ENCODE measurements around the gene ATF6. TPM values are rescaled to one million over a fixed set of nuclear protein-coding genes. Genes with fewer than 3 reads are reported as not detected.
A peak's percentile ranks its signal among the peaks of the same experiment; 100 is the strongest.

ATF6 gene
- polyA plus RNA-seq, 2 of the 4 experiments (the other 2 are of a cell fraction): 8.6 to 28.0 TPM

DNA sequence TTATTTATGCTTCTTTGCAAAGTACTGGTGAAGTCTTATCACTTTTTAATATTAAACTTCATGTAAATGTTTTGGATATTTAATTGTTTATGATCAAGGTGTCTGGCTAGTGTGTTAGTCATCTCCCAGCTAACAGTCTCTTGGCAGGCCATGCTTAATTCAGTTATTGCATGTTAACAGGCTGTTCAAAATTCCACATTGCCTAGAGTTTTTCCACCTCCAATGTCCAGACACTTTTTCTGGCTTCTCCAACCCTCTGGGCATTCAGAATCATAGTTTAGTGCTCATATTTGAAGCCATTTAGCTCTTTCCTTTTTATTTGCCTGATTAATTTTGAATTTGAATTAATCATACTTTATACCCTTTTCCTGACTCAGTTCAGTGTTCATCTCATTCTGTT, 188.3 kb downstream of the ATF6 start:
- ChIA-PET CTCF (no interaction called here), POLR2A (no interaction called here)
- DNase-seq (ENCODE audit: low read depth in 1 of 2, low spot score in 1 of 2): no peak
- Histone ChIP-seq H3K4me1 (peaks cover 10% of the 10 kb centered on the region), H3K9me3 (no peaks in the 10 kb centered on the region), H3K4me3 (no peak overlapping the region), H3K4me2 (0 out of 3 replicates have a peak overlapping the region, but pooled peaks have one; percentile 15), H3K27ac (no peak overlapping the region)
- TF ChIP-seq HOXB5 (CRISPR knock-in tag; IDR thresholded peaks at IDR 0.05) (no peak), MAZ (IDR thresholded peaks at IDR 0.05; ENCODE audit: borderline replicate concordance, low read depth, low read length) (no peak), CEBPB (IDR thresholded peaks at IDR 0.05) (no peak), CBX8 (IDR thresholded peaks at IDR 0.05) (no peak), ZC3H11A (IDR thresholded peaks at IDR 0.05) (no peak), CHD2 (IDR thresholded peaks at IDR 0.05; ENCODE audit: low read length, partially characterized antibody) (no peak), ESRRA (IDR thresholded peaks at IDR 0.05; ENCODE audit: borderline replicate concordance, low read length) (no peak), RNF2 (IDR thresholded peaks at IDR 0.05; ENCODE audit: borderline replicate concordance, low read depth) (no peak)
- TF ChIP-seq, protein P1, sequence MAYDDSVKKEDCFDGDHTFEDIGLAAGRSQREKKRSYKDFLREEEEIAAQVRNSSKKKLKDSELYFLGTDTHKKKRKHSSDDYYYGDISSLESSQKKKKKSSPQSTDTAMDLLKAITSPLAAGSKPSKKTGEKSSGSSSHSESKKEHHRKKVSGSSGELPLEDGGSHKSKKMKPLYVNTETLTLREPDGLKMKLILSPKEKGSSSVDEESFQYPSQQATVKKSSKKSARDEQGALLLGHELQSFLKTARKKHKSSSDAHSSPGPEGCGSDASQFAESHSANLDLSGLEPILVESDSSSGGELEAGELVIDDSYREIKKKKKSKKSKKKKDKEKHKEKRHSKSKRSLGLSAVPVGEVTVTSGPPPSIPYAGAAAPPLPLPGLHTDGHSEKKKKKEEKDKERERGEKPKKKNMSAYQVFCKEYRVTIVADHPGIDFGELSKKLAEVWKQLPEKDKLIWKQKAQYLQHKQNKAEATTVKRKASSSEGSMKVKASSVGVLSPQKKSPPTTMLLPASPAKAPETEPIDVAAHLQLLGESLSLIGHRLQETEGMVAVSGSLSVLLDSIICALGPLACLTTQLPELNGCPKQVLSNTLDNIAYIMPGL (CRISPR knock-in tag; IDR thresholded peaks at IDR 0.05; ENCODE audit: borderline replicate concordance): no peak
- no peak for FAIRE-seq
- ATAC-seq: no peak

GRCh38 chr1:161955606-161956005, 189.5 kb downstream of the ATF6 start:
- peaks cover 10% of the 10 kb centered on the region for H3K4me1 ChIP-seq
- TF ChIP-seq KDM1A (IDR thresholded peaks at IDR 0.05; ENCODE audit: low read depth) (no peak), RCOR1 (IDR thresholded peaks at IDR 0.05; ENCODE audit: low read depth, low read length) (no peak), RAD21 (conservative IDR thresholded peaks at IDR 0.05 in 1 of 2, IDR thresholded peaks at IDR 0.05 in 1 of 2) (no peak), CBX8 (IDR thresholded peaks at IDR 0.05) (no peak), MYC (IDR thresholded peaks at IDR 0.05; ENCODE audit: borderline replicate concordance, low read length) (no peak)
- TF ChIP-seq, protein P2, sequence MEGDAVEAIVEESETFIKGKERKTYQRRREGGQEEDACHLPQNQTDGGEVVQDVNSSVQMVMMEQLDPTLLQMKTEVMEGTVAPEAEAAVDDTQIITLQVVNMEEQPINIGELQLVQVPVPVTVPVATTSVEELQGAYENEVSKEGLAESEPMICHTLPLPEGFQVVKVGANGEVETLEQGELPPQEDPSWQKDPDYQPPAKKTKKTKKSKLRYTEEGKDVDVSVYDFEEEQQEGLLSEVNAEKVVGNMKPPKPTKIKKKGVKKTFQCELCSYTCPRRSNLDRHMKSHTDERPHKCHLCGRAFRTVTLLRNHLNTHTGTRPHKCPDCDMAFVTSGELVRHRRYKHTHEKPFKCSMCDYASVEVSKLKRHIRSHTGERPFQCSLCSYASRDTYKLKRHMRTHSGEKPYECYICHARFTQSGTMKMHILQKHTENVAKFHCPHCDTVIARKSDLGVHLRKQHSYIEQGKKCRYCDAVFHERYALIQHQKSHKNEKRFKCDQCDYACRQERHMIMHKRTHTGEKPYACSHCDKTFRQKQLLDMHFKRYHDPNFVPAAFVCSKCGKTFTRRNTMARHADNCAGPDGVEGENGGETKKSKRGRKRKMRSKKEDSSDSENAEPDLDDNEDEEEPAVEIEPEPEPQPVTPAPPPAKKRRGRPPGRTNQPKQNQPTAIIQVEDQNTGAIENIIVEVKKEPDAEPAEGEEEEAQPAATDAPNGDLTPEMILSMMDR (IDR thresholded peaks at IDR 0.05): no peak
- TF ChIP-seq, protein P1 (CRISPR knock-in tag; IDR thresholded peaks at IDR 0.05; ENCODE audit: borderline replicate concordance): no peak
- no peaks in the 10 kb centered on the region for H3K9me3 ChIP-seq
- no peak for ATAC-seq
- ChIA-PET POLR2A (no interaction called here), CTCF (interaction anchor here (1.0 kb wide), 1 partner anchor 19 kb away, joined by 3 read pairs; no protein-coding TSS in a partner anchor)
- WGBS (ENCODE audit: missing lambda C conversion rate): 97% methylated on average over 2 of the region's 2 CpGs
- H3K4me2 ChIP-seq: no peak overlapping the region
- DNase-seq (ENCODE audit: low read depth in 1 of 2, low spot score in 1 of 2): no peak
- H3K27ac ChIP-seq: no peak overlapping the region
- FAIRE-seq: no peak
- H3K4me3 ChIP-seq: no peak overlapping the region

GRCh38 chr1:161956097-161956496, 190.0 kb downstream of the ATF6 start:
- 89% methylated on average over 4 of the region's 4 CpGs for WGBS (ENCODE audit: missing lambda C conversion rate)
- H3K4me2 ChIP-seq: no peak overlapping the region
- H3K9me3 ChIP-seq: no peaks in the 10 kb centered on the region
- ChIA-PET POLR2A (no interaction called here), CTCF (interaction anchor here (1.0 kb wide), 1 partner anchor 18 kb away, joined by 3 read pairs; no protein-coding TSS in a partner anchor)
- H3K27ac ChIP-seq: no peak overlapping the region
- FAIRE-seq (no peak), DNase-seq (ENCODE audit: low read depth in 1 of 2, low spot score in 1 of 2) (no peak), ATAC-seq (no peak)
- H3K4me3 ChIP-seq: no peak overlapping the region
- peaks cover 10% of the 10 kb centered on the region for H3K4me1 ChIP-seq
- TF ChIP-seq MAZ (IDR thresholded peaks at IDR 0.05; ENCODE audit: borderline replicate concordance, low read depth, low read length) (no peak), CHD2 (IDR thresholded peaks at IDR 0.05; ENCODE audit: low read length, partially characterized antibody) (no peak), TFCP2L1 (CRISPR knock-in tag; IDR thresholded peaks at IDR 0.05) (no peak), RARB (CRISPR knock-in tag; IDR thresholded peaks at IDR 0.05) (no peak), FOSL2 (IDR thresholded peaks at IDR 0.05) (no peak), FOSL2 (CRISPR knock-in tag; IDR thresholded peaks at IDR 0.05) (no peak)
